HepG2 (cell line): Measurements from ENCODE around the gene DGKG. TPM values are rescaled to one million over a fixed set of nuclear protein-coding genes. Genes with fewer than 3 reads are reported as not detected.

Source experiments
- ATAC-seq: fragments of 200-7000 bp; cut with Tn5 transposase; 3 replicates; pipeline ENCODE4 v1.9.1; 2020; ENCODE audit warnings: mild to moderate bottlenecking, moderate library complexity
- BruUV-seq: library from RNA; stranded (reverse); fragments of 400-500 nt; replicated peaks from 2 replicates; lab custom pipeline; 2021; lab: Mats Ljungman, UMichigan
- CTCF ChIA-PET: fragments of 300-600 bp; formaldehyde crosslinking; extraction: SDS; loops from one replicate; lab custom pipeline; 2021; ENCODE audit warnings: low total read pairs, inconsistent platforms, low intra/inter-chr PET ratio; lab: Yijun Ruan, JAX
- POLR2A ChIA-PET: fragments of 350-600 bp; sonication (Branson Sonifier 250); formaldehyde crosslinking; loops from one replicate; lab custom pipeline; 2020; ENCODE audit warnings: antibody characterized with exemption, inconsistent platforms; lab: Yijun Ruan, JAX
- DNase-seq: peaks from one replicate; pipeline ENCODE4 v3.0.0-alpha.2; 2015; ENCODE audit warnings: low spot score
- FAIRE-seq: peaks from 3 replicates; lab custom pipeline; 2011; peaks lifted over from hg19 to GRCh38; lab: Jason Lieb, UNC
- H2AFZ ChIP-seq: one replicate; pipeline ENCODE4 v1.6.1; 2011; ENCODE audit warnings: low read length, inconsistent platforms
- H3K27ac ChIP-seq: fragments of 300-600 bp; 3 replicates; pipeline ENCODE4 v1.8.0; 2011; ENCODE audit warnings: mixed run types, mild to moderate bottlenecking, mixed read lengths, low read length, inconsistent platforms; ENCODE audit not compliant: insufficient read depth; ENCODE audit errors: extremely low read length
- H3K27me3 ChIP-seq, 2 experiments: fragments of 200-600 bp in 1 of 2; 2 replicates in 1 of 2; 3 replicates in 1 of 2; pipeline versions ENCODE4 v1.6.0 to v1.8.0; 2011; ENCODE audit warnings: low read length in 2 of 2, mild to moderate bottlenecking in 2 of 2, moderate library complexity in 2 of 2, inconsistent platforms in 1 of 2; ENCODE audit not compliant: insufficient read depth in 2 of 2, control insufficient read depth in 1 of 2
- H3K36me3 ChIP-seq, 2 experiments: fragments of 200-600 bp in 1 of 2; replicated peaks in 1 of 2; 2 replicates in 1 of 2; 3 replicates in 1 of 2; pipeline versions ENCODE4 v1.5.1 to v1.8.0; 2011; ENCODE audit warnings: low read length in 2 of 2, inconsistent platforms in 1 of 2; ENCODE audit not compliant: insufficient read depth in 2 of 2, control insufficient read depth in 1 of 2
- H3K4me1 ChIP-seq: 2 replicates; pipeline ENCODE4 v1.5.1; 2012; ENCODE audit warnings: low read length, inconsistent platforms; ENCODE audit not compliant: insufficient read depth
- H3K4me2 ChIP-seq: 2 replicates; pipeline ENCODE4 v1.6.0; 2011; ENCODE audit warnings: low read depth, low read length, inconsistent platforms
- H3K4me3 ChIP-seq, 3 experiments: fragments of 200-600 bp in 1 of 3; sonication (generic), shearing (Covaris generic) in 1 of 3; replicated peaks in 1 of 3; 2 replicates each; pipeline ENCODE4 v1.5.1; 2011 to 2016; ENCODE audit warnings: low read length in 3 of 3, inconsistent platforms in 2 of 3, low read depth in 2 of 3, mild to moderate bottlenecking in 2 of 3, control low read depth in 1 of 3, mixed read lengths in 1 of 3; ENCODE audit not compliant: insufficient read depth in 1 of 3
- H3K79me2 ChIP-seq: one replicate; pipeline ENCODE4 v1.6.1; 2011; ENCODE audit warnings: low read length, inconsistent platforms; ENCODE audit not compliant: insufficient read depth
- H3K9ac ChIP-seq: 2 replicates; pipeline ENCODE4 v1.6.0; 2011; ENCODE audit warnings: mild to moderate bottlenecking, low read depth, low read length, inconsistent platforms; ENCODE audit not compliant: insufficient read depth
- H3K9me3 ChIP-seq: 2 replicates; pipeline ENCODE4 v1.5.1; 2012; ENCODE audit warnings: mild to moderate bottlenecking, low read length
- H4K20me1 ChIP-seq: 2 replicates; pipeline ENCODE4 v1.6.0; 2011; ENCODE audit warnings: inconsistent platforms, mild to moderate bottlenecking, low read length, moderate library complexity; ENCODE audit not compliant: insufficient read depth
- MLX ChIP-seq: IDR thresholded peaks from 2 replicates; pipeline ENCODE4 v1.6.1; 2016
- PCBP2 ChIP-seq: fragments of 200-400 bp; formaldehyde crosslinking; optimal IDR thresholded peaks from 2 replicates; pipeline ENCODE3; 2018; ENCODE audit warnings: low read length, low read depth; ENCODE audit not compliant: poor library complexity, severe bottlenecking
- WGBS: methylation state at CpG from one replicate; pipeline ENCODE4 v1.1.6; 2017; ENCODE audit warnings: low lambda C conversion rate; 5-methylcytosine and 5-hydroxymethylcytosine counted together
- in situ Hi-C: cut with HindIII; loops from 2 replicates; pipeline ENCODE4 v1.10.0; 2017; ENCODE audit warnings: low pct_unique_long_range_greater_than_20kb; ENCODE audit not compliant: extremely low pct_ligation_motif_present
- intact Hi-C: fragments of 100-400 bp; cut with micrococcal nuclease; formaldehyde crosslinking; loops from one replicate; pipeline ENCODE4 v1.10.0; 2022; ENCODE audit not compliant: unreplicated experiment
- polyA plus RNA-seq, 8 experiments: library from polyadenylated mRNA; depleted of rRNA in 3 of 8; stranded (reverse) in 7 of 8; unstranded in 1 of 8; fragments of >200 nt; fragmentation: Illumina TruSeq in 4 of 8; extraction: Trizol in 4 of 8; gene quantifications; 2 replicates each; pipeline versions ENCODE4 v1.2.1 to v1.2.3, GENCODE V29; 2011 to 2016; ENCODE audit warnings: low read depth in 4 of 8, missing spikeins in 1 of 8, mixed read lengths in 1 of 8; ENCODE audit not compliant: insufficient read depth in 1 of 8
- total RNA-seq, 5 experiments: library from RNA; depleted of rRNA; stranded (reverse); fragments of >200 nt; fragmentation: Illumina TruSeq; extraction: Trizol; gene quantifications; 2 replicates each; pipeline ENCODE4 v1.2.3, GENCODE V29; 2016; ENCODE audit warnings: low read depth in 1 of 5
- TF ChIP-seq, protein P1 (sequence below): sonication (generic); formaldehyde crosslinking; IDR thresholded peaks from 2 replicates; pipeline ENCODE4 v1.4.0; 2020; ENCODE audit warnings: missing genetic modification reagents

The DGKG gene
- total and polyA plus RNA-seq, 2 of the 13 experiments (the other 11 are each of a cell fraction or from before 2014, with no cell fraction given): 3.8 to 6.2 TPM

- in situ Hi-C loops (no loop called here), intact Hi-C loops (no loop called here)
- 67% methylated on average over 6 of the region's 6 CpGs for WGBS
- Histone ChIP-seq H3K27me3 (no peaks in the 10 kb centered on the region), H3K4me2 (no peak overlapping the region), H4K20me1 (no peaks in the 10 kb centered on the region), H3K27ac (no peak overlapping the region), H3K36me3 (no peaks in the 10 kb centered on the region), H3K4me1 (peaks cover 7% of the 10 kb centered on the region; the same call in 1 of the 2 replicates), H3K9ac (no peak overlapping the region), H3K4me3 (no peak overlapping the region), H2AFZ (no peak overlapping the region), H3K9me3 (no peaks in the 10 kb centered on the region), H3K79me2 (no peaks in the 10 kb centered on the region)
- FAIRE-seq (no peak), DNase-seq (no peak), ATAC-seq (no peak)
- BruUV-seq: no TSS peak
- CTCF ChIA-PET: no interaction called here
- POLR2A ChIA-PET: no interaction called here
- TF ChIP-seq PCBP2 (peak; percentile 14), MLX (CRISPR knock-in tag) (no peak)
- TF ChIP-seq, protein P1, sequence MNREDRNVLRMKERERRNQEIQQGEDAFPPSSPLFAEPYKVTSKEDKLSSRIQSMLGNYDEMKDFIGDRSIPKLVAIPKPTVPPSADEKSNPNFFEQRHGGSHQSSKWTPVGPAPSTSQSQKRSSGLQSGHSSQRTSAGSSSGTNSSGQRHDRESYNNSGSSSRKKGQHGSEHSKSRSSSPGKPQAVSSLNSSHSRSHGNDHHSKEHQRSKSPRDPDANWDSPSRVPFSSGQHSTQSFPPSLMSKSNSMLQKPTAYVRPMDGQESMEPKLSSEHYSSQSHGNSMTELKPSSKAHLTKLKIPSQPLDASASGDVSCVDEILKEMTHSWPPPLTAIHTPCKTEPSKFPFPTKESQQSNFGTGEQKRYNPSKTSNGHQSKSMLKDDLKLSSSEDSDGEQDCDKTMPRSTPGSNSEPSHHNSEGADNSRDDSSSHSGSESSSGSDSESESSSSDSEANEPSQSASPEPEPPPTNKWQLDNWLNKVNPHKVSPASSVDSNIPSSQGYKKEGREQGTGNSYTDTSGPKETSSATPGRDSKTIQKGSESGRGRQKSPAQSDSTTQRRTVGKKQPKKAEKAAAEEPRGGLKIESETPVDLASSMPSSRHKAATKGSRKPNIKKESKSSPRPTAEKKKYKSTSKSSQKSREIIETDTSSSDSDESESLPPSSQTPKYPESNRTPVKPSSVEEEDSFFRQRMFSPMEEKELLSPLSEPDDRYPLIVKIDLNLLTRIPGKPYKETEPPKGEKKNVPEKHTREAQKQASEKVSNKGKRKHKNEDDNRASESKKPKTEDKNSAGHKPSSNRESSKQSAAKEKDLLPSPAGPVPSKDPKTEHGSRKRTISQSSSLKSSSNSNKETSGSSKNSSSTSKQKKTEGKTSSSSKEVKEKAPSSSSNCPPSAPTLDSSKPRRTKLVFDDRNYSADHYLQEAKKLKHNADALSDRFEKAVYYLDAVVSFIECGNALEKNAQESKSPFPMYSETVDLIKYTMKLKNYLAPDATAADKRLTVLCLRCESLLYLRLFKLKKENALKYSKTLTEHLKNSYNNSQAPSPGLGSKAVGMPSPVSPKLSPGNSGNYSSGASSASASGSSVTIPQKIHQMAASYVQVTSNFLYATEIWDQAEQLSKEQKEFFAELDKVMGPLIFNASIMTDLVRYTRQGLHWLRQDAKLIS (CRISPR knock-in tag): no peak
Observed at GRCh38 chr3:186121278-186121677, 240.8 kb downstream of the DGKG start.
